GM12874 (cell line): ENCODE results near the gene TWF2.

Source experiments
- CTCF ChIP-seq: IDR thresholded peaks from 2 replicates; pipeline ENCODE4 v1.5.1; 2011; ENCODE audit warnings: low read depth, mild to moderate bottlenecking, control low read depth, low read length, moderate library complexity; ENCODE audit not compliant: insufficient read depth

TWF2 gene

GRCh38 chr3:52195823-52196331 is 43.1 kb downstream of the TWF2 start:
- no peak for TF ChIP-seq CTCF

GRCh38 chr3:52195291-52195597 is 43.7 kb downstream of the TWF2 start:
- TF ChIP-seq CTCF = no peak

GRCh38 chr3:52194485-52195290 is 44.3 kb downstream of the TWF2 start:
- TF ChIP-seq CTCF = no peak

GRCh38 chr3:52193065-52193464 is 45.9 kb downstream of the TWF2 start:
- TF ChIP-seq CTCF = no peak

GRCh38 chr3:52191663-52192062 is 47.3 kb downstream of the TWF2 start:
- no peak for TF ChIP-seq CTCF

GRCh38 chr3:52190294-52191074 is 48.5 kb downstream of the TWF2 start:
- no peak for TF ChIP-seq CTCF

GRCh38 chr3:52188556-52188955 is 50.4 kb downstream of the TWF2 start:
- no peak for TF ChIP-seq CTCF
